ENCODE measurements around the gene PHF3.

DNA sequence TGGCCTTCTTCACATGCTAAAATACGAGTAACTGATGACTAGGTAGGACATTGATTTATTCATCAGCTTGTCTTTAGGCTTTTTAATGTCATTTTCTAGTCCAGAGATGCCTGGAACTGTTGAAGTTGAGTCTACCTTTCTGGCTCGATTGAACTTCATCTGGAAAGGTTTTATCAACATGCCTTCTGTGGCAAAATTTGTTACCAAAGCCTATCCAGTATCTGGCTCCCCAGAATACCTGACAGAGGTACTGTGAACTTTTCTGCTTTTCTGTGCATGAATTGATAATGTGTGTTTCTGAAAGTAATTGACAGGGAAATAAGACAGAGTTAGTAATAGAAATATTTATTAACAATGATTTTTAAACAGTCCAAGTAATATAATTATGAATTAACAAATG, 71.0 kb downstream of the PHF3 start:
- TF ChIP-seq RAD21 (conservative IDR thresholded peaks at IDR 0.05 in 1 of 2, IDR thresholded peaks at IDR 0.05 in 1 of 2) (no peak), RNF2 (IDR thresholded peaks at IDR 0.05; ENCODE audit: borderline replicate concordance, low read depth) (no peak), PHF8 (IDR thresholded peaks at IDR 0.05; ENCODE audit: borderline replicate concordance, low read depth) (no peak), RCOR1 (IDR thresholded peaks at IDR 0.05; ENCODE audit: low read depth, low read length) (no peak), CEBPB (IDR thresholded peaks at IDR 0.05) (no peak)
- TF ChIP-seq, protein P1, sequence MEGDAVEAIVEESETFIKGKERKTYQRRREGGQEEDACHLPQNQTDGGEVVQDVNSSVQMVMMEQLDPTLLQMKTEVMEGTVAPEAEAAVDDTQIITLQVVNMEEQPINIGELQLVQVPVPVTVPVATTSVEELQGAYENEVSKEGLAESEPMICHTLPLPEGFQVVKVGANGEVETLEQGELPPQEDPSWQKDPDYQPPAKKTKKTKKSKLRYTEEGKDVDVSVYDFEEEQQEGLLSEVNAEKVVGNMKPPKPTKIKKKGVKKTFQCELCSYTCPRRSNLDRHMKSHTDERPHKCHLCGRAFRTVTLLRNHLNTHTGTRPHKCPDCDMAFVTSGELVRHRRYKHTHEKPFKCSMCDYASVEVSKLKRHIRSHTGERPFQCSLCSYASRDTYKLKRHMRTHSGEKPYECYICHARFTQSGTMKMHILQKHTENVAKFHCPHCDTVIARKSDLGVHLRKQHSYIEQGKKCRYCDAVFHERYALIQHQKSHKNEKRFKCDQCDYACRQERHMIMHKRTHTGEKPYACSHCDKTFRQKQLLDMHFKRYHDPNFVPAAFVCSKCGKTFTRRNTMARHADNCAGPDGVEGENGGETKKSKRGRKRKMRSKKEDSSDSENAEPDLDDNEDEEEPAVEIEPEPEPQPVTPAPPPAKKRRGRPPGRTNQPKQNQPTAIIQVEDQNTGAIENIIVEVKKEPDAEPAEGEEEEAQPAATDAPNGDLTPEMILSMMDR (IDR thresholded peaks at IDR 0.05): no peak
- TF ChIP-seq, protein P2, sequence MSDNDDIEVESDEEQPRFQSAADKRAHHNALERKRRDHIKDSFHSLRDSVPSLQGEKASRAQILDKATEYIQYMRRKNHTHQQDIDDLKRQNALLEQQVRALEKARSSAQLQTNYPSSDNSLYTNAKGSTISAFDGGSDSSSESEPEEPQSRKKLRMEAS (IDR thresholded peaks at IDR 0.05): no peak
- TF ChIP-seq, protein P3, sequence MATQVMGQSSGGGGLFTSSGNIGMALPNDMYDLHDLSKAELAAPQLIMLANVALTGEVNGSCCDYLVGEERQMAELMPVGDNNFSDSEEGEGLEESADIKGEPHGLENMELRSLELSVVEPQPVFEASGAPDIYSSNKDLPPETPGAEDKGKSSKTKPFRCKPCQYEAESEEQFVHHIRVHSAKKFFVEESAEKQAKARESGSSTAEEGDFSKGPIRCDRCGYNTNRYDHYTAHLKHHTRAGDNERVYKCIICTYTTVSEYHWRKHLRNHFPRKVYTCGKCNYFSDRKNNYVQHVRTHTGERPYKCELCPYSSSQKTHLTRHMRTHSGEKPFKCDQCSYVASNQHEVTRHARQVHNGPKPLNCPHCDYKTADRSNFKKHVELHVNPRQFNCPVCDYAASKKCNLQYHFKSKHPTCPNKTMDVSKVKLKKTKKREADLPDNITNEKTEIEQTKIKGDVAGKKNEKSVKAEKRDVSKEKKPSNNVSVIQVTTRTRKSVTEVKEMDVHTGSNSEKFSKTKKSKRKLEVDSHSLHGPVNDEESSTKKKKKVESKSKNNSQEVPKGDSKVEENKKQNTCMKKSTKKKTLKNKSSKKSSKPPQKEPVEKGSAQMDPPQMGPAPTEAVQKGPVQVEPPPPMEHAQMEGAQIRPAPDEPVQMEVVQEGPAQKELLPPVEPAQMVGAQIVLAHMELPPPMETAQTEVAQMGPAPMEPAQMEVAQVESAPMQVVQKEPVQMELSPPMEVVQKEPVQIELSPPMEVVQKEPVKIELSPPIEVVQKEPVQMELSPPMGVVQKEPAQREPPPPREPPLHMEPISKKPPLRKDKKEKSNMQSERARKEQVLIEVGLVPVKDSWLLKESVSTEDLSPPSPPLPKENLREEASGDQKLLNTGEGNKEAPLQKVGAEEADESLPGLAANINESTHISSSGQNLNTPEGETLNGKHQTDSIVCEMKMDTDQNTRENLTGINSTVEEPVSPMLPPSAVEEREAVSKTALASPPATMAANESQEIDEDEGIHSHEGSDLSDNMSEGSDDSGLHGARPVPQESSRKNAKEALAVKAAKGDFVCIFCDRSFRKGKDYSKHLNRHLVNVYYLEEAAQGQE (IDR thresholded peaks at IDR 0.05): no peak
